ENCODE measurements around the gene GSN.

GSN gene

DNA sequence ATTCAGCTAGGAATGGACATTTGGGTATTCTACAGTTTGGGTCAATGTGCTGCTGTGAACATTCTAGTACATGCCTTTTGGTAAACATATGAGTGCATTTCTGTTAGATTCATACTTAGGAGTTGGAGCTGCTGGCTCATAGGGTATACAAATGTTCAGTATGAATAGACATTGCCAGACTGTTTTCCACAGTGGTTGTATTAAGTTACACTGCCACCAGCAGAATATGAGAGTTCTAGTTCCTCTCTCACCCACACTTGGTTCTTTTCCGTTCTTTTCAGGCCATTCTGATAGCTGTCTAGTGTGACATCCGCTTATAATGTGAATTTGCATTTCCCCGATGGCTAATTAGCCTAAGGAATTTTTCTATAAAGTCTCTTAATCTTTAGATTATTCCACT is 77.1 kb downstream of the GSN start:
- TF ChIP-seq, protein P1, sequence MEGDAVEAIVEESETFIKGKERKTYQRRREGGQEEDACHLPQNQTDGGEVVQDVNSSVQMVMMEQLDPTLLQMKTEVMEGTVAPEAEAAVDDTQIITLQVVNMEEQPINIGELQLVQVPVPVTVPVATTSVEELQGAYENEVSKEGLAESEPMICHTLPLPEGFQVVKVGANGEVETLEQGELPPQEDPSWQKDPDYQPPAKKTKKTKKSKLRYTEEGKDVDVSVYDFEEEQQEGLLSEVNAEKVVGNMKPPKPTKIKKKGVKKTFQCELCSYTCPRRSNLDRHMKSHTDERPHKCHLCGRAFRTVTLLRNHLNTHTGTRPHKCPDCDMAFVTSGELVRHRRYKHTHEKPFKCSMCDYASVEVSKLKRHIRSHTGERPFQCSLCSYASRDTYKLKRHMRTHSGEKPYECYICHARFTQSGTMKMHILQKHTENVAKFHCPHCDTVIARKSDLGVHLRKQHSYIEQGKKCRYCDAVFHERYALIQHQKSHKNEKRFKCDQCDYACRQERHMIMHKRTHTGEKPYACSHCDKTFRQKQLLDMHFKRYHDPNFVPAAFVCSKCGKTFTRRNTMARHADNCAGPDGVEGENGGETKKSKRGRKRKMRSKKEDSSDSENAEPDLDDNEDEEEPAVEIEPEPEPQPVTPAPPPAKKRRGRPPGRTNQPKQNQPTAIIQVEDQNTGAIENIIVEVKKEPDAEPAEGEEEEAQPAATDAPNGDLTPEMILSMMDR (conservative IDR thresholded peaks at IDR 0.05): no peak
- peak overlapping the region; percentile 51 for H3K27ac ChIP-seq

DNA sequence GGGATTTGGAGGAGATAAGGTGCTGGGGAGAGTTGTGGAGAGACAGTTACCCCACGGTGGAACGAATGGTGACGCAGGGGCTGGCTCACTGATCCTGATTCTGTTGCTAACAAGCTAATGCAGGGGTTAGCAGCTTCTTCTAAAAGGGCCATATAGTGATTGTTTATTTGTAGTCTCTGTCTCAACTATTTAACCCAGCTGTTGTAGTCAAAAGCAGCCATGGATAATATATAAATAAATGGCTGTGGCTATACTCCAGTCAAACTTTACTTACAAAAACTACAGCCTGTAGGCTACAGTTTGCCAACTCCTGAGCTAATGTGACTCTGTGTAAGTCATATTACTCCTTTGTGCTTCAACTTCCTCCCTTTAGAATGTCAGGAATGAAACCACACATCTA is 80.3 kb downstream of the GSN start:
- no peak overlapping the region for H3K27ac ChIP-seq
- TF ChIP-seq, protein P1 (conservative IDR thresholded peaks at IDR 0.05): no peak

DNA sequence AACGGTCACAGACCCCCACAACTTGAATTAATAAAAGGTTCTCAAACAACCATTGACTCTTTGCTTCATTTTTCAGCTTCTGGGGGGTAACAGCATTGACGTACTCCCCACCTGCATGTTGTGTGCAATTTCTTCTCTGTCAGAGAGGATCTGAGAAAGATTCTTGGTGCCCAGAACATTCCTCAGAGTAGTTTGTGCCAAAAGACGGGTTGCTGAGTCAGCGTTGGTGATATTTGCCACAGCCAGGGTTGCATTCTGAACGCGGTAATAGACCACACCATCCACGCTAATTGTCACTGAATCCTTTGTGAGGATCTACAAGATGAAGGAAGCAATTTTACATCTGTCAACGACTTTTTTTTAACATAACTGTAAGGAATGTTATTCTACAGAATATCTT is 81.0 kb downstream of the GSN start:
- TF ChIP-seq, protein P1 (conservative IDR thresholded peaks at IDR 0.05): no peak
- H3K27ac ChIP-seq: no peak overlapping the region

DNA sequence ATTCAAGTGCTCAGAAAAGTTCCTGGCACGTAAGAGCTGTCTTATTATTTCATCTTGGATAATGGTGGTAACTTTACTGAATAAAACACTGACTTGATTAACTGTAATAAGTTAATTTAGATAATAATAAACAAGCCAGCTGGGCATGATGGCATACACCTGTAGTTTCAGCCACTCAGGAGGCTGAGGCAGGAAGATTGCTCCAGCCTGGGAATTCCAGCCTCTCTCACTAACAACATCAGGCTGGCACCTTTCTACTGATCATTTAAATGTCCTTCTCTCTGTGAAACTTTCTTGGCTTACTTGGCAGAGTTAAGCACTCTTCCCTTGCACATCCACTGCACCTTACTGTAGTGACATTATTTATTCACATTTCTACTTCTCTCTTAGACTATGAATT is 82.1 kb downstream of the GSN start:
- TF ChIP-seq, protein P1 (conservative IDR thresholded peaks at IDR 0.05): no peak
- peak overlapping the region; percentile 72 for H3K27ac ChIP-seq

DNA sequence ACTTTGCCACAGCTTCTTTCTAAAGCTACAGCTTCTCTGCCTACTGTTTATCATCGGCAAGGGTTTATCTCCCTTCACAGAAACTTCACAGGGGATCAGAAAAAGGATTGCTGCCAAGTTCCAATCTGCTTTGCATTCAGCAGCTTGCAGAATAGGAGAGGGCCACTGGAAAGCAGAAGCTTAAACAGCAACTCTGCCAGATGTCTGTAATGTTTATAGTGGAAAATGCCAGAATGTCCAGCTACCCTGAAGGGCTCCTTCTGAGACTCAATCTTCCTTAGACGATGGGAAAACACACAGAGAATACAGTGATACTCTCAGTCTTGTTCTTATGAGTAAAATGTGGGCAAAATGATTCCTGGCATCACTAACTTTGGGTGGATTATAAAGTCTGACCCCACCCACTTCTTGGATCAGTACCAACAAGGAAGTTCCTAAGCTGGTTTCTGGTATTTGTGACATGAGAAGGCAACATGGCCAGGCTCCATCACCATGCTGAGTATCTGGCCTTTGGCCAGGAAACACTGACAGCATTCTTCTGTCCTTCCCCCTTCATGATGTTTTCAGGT is 83.1 kb downstream of the GSN start:
- H3K27ac ChIP-seq: peak overlapping the region; percentile 72
- TF ChIP-seq, protein P1 (conservative IDR thresholded peaks at IDR 0.05): no peak

DNA sequence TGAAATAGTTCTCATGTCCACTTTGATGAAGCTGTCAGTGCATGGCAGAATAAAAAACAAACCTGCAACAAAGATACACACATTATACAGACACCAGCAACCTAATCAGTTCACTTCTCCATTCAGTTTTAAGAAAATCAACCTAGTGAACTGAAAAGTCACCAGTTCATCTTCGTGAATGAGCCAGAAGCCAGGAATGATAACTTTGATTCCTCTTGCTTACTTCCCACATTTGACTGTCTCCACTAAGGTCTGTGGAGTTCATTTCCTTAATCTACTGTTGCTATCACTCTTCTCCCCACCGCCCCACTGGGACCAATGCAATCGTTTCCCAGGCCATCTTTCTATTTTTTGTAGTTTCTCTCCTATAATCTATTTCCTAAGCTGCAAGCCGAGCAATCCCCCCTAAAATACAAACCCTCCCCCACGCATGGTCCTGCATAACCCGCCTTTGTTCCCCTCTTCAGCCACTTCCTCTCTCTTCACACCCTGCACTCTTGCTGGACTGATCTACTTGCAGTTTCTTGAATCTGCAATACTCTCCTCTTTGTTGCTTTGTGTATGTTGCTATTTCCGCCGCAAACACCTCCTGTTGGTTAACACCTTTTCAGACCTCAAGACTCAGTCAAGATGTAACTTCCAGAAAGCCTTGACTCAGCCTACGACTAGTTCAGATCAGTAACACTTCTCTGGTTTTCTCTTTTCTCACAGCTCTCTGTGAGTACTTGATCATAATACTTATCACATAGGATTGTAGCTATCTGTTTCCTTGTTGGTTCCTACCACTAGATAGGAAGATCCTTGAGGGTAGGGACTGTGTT is 85.5 kb downstream of the GSN start:
- peak overlapping the region; percentile 6; the same call in 1 of the 2 replicates for H3K27ac ChIP-seq
- TF ChIP-seq, protein P1 (conservative IDR thresholded peaks at IDR 0.05): no peak

DNA sequence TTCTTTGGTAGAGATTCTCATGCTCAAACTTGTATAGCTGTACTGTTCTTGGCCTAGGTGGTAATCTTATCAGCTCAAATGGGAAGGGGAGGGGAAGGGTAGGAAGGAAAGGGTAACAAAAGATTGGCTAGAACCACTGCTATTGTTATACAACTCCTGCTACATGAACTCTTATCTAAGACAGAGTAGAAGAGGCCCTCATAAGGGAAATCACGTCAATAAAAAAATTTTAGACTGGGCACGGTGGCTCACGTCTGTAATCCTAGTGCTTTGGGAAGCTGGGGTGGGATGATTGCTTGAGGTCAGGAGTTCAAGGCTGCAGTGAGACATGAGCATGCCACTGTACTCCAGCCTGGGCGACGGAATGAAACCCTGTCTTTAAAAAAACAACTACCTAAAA is 86.2 kb downstream of the GSN start:
- H3K27ac ChIP-seq: peak overlapping the region; percentile 6; the same call in 1 of the 2 replicates
- TF ChIP-seq, protein P1 (conservative IDR thresholded peaks at IDR 0.05): no peak

All from VCaP (cell line).